GM12873 (cell line): ENCODE measurements around the gene FADS3.

Experiments
- TF ChIP-seq, protein P1 (sequence below): IDR thresholded peaks from 2 replicates; pipeline ENCODE4 v1.5.1; 2012; ENCODE audit warnings: low read depth, mild to moderate bottlenecking, moderate library complexity, low read length, control low read depth; ENCODE audit not compliant: insufficient read depth; ENCODE audit errors: missing control alignments

Gene FADS3

DNA sequence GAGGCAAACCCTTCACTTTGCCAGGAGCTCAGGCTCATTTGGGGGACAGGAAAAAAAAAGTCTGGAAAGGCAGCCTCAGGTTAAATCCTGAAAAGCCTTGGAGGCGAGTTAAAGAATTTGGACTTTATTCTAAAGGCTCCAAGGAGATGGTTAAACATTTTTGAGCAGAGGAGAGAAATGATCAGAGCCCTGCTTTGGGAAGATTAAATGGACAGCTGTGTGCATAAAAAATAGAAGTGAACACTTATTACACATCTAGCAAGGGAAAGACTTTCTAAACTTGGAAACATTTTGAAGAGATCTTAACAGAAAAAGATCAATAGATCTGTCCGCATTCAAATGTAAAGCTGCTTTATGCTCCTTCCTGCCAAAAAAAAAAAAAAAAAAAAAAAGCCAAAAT lies 34.4 kb upstream of the FADS3 start:
- TF ChIP-seq, protein P1, sequence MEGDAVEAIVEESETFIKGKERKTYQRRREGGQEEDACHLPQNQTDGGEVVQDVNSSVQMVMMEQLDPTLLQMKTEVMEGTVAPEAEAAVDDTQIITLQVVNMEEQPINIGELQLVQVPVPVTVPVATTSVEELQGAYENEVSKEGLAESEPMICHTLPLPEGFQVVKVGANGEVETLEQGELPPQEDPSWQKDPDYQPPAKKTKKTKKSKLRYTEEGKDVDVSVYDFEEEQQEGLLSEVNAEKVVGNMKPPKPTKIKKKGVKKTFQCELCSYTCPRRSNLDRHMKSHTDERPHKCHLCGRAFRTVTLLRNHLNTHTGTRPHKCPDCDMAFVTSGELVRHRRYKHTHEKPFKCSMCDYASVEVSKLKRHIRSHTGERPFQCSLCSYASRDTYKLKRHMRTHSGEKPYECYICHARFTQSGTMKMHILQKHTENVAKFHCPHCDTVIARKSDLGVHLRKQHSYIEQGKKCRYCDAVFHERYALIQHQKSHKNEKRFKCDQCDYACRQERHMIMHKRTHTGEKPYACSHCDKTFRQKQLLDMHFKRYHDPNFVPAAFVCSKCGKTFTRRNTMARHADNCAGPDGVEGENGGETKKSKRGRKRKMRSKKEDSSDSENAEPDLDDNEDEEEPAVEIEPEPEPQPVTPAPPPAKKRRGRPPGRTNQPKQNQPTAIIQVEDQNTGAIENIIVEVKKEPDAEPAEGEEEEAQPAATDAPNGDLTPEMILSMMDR: no peak

DNA sequence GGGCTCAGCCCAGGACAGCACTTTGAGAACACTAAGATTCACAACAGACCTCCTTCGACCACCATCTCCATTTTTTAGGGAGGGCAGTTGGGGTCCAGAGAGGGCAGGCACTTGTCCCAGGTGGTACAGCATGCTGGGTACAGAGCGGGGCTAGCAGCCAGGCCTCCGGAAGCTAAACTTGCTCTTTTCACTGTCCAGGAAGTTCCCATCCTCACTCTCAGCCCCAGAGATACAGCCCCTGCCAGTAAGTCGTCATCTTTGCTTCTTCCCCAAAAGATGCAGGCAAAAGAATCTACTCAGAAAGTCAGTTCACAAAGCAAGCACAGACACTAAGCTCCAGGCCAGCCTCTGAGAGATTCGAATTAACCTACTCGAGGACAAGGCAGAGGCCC lies 32.7 kb upstream of the FADS3 start:
- TF ChIP-seq, protein P1: no peak

DNA sequence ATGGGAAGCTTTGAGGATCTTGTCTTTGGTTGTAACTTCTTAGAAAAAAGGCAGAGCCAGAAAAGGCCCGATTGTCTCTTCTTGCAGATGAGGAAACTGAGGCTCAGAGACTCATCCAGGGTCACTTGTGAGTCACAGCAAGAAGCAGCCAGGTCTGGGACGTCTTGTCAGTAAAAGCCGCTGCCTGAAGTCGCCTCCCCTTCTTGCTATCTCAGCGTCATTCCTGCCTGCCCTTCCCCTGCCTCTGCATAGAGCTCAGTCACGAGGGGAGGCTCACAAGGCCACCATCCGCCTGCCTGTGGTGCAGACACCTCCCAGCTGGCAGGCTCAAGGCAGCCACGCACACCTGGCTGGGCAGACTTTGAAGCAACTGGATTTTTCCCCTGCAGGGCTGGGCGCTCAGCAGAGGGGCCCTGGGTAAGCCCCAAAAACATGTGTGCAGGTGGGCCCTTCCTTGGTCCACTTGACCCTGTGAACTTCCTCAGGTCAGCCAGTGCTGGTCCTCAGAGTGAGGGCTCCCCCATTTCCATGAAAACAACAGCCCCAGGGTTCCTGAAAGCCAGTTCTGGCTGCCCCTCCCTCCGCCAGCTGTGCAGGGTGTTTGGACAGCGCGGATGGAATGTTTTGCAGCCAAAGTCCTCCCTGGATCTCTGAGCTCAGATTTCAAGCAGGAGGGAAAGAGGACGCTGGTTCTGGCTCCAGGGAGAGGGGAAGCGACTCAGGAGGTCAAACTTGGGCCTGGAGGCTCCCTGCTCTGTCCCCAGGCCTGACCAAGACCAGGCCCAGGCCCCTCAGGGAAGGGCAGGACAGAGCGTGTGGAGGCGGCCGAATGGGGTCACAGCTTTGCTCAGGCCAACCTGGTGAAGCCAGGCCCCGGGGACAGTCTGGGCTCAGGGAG lies 32.1 kb upstream of the FADS3 start:
- TF ChIP-seq, protein P1: no peak

DNA sequence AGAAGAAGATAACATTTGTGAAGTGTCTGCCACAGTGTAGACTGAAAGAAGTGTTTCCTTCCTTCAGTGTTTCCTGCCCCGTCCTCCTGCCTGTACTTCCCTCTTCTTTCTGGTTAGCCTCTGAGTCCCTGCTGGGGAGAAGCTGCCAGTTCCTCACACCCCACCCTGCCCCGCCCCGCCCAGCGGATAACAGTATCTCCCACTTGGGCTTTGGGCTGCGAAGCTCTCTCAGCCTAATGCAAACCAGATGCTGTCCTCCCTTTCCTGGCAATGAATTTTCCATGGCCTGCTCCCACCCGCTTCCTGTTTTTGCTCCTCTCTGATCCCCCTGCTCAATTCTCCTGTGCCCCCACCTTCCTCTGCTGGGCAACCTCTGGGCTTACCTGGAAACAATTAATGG lies 31.2 kb upstream of the FADS3 start:
- TF ChIP-seq, protein P1: no peak

DNA sequence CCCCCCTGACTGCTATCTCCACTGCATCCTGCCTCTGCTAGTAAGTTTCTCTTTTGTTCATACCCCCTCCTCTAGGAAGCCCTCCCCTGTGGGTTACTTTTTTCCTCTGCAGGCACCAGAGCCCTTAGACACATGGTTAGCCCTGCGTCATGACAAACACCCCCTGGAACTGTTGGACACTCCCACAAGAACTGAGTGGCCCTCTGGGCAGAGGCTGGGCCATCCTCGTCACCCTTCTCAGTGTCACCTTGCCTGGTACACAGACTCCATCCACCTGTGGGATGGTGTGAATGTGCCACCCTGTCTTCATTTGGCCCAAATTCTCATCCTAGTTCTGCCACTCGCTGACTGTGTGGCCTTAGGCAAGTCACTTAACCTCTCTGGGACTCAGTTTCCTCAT lies 30.1 kb upstream of the FADS3 start:
- TF ChIP-seq, protein P1: no peak

DNA sequence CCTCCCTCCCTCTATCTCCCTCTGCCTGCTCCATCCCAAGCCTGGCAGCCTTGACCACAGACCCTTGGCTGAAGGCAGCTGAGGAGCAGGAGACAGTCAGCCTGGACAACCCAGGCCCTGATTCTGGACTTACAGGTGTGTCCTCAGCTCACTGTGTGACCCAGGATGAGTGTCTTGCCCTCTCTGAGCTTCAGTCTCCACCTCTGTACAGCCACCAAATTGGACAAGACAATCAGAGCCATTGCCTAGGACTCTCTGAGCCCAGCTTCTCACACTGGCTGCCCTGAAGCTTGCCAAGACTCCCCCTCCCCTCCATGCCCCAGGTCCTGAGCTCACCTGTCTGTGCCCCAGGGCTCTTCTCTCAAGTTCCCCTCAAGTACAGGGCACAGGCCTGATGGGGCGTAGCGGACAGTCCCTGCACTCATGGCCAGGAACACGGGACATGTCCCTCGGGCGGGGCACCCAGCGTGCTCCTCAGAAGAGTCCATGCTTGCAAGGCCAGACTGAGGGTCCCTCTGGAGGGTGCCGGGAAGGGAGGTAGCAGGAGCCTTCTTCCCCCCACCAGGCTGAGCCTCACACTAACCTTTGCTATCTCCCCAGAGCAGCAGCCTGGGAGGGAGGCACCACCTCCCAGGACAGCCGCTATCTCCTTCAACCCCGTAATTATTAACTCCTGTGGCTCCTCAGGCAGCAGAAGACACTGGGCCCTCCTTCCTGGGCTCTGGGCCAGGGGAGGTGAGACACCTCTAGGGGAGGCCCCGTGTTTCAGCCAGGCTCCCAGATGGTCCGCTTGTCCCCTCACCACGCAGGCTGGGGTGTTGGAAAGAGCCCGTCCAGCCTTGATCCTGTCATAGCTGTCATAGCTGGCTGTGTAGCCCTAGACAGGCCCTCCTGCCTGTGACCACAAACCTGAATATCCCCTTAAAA lies 28.6 kb upstream of the FADS3 start:
- TF ChIP-seq, protein P1: no peak
